ENCODE results near the gene MROH2B.

- TF ChIP-seq POLR2A (IDR thresholded peaks at IDR 0.05) (no peak), CTCF (IDR thresholded peaks at IDR 0.05) (no peak)
Observed at GRCh38 chr5:40955313-40955712, 115.8 kb downstream of the MROH2B start.
